Sigmoid colon (tissue), 4 donors: ENCODE results near the gene TRIP10.

Experiments
- EP300 ChIP-seq, 4 donors: sonication (generic); formaldehyde crosslinking; IDR thresholded peaks; one replicate each; pipeline ENCODE4 v1.6.1; 2017; ENCODE audit warnings: antibody characterized with exemption in 4 of 4
- POLR2A ChIP-seq, 2 donors: fragments of 450-650 bp; IDR thresholded peaks; one replicate each; pipeline ENCODE4 v1.6.1; 2016; ENCODE audit warnings: antibody characterized with exemption in 2 of 2, mild to moderate bottlenecking in 2 of 2, moderate library complexity in 2 of 2
- TF ChIP-seq, protein P1 (sequence below), 4 experiments: fragments of 450-650 bp in 3 of 4; fragments of 200-600 bp in 1 of 4; IDR thresholded peaks; one replicate each; pipeline ENCODE4 v1.5.1; 2016 to 2019; ENCODE audit warnings: antibody characterized with exemption in 4 of 4, mild to moderate bottlenecking in 3 of 4, moderate library complexity in 2 of 4

GRCh38 chr19:6753178-6754031 is 13.9 kb downstream of the TRIP10 start:
- TF ChIP-seq, protein P1, sequence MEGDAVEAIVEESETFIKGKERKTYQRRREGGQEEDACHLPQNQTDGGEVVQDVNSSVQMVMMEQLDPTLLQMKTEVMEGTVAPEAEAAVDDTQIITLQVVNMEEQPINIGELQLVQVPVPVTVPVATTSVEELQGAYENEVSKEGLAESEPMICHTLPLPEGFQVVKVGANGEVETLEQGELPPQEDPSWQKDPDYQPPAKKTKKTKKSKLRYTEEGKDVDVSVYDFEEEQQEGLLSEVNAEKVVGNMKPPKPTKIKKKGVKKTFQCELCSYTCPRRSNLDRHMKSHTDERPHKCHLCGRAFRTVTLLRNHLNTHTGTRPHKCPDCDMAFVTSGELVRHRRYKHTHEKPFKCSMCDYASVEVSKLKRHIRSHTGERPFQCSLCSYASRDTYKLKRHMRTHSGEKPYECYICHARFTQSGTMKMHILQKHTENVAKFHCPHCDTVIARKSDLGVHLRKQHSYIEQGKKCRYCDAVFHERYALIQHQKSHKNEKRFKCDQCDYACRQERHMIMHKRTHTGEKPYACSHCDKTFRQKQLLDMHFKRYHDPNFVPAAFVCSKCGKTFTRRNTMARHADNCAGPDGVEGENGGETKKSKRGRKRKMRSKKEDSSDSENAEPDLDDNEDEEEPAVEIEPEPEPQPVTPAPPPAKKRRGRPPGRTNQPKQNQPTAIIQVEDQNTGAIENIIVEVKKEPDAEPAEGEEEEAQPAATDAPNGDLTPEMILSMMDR (IDR thresholded peaks at IDR 0.05) = peak; percentile 18 to 48 (median 34)
- TF ChIP-seq EP300 (IDR thresholded peaks at IDR 0.05) (no peak), POLR2A (IDR thresholded peaks at IDR 0.05) (peak in 1 of 2 donors; percentile 21)
